Fibroblast of lung (primary cell): ENCODE measurements around the gene SCD. TPM values are rescaled to one million over a fixed set of nuclear protein-coding genes. Genes with fewer than 3 reads are reported as not detected.

Experiments used
- DNase-seq, 2 donors: peaks; one replicate each; pipeline versions ENCODE4 v3.0.0 to v3.0.0-alpha.2; 2010; ENCODE audit warnings: low read depth in 2 of 2
- H2AFZ ChIP-seq: 2 replicates; pipeline ENCODE4 v1.5.1; 2012; ENCODE audit warnings: low read length, control low read depth, inconsistent platforms
- H3K27ac ChIP-seq: 2 replicates; pipeline ENCODE4 v1.5.1; 2011; ENCODE audit warnings: low read length, control low read depth; ENCODE audit not compliant: insufficient read depth
- H3K27me3 ChIP-seq: 2 replicates; pipeline ENCODE4 v1.5.1; 2011; ENCODE audit warnings: mild to moderate bottlenecking, low read length; ENCODE audit not compliant: control insufficient read depth, insufficient read depth
- H3K36me3 ChIP-seq: 2 replicates; pipeline ENCODE4 v1.5.1; 2011; ENCODE audit warnings: low read length; ENCODE audit not compliant: control insufficient read depth, insufficient read depth
- H3K4me1 ChIP-seq: 2 replicates; pipeline ENCODE4 v1.5.1; 2011; ENCODE audit warnings: low read length; ENCODE audit not compliant: control insufficient read depth, insufficient read depth; ENCODE audit errors: extremely low read depth
- H3K4me2 ChIP-seq: 2 replicates; pipeline ENCODE4 v1.5.1; 2011; ENCODE audit warnings: low read length, control low read depth; ENCODE audit not compliant: insufficient read depth; ENCODE audit errors: extremely low read depth
- H3K4me3 ChIP-seq, 4 experiments: fragments of 200-600 bp in 1 of 4; sonication (generic) in 1 of 4; replicated peaks in 1 of 4; 2 replicates each; pipeline ENCODE4 v1.5.1; 2011 to 2016; ENCODE audit warnings: low read length in 4 of 4, low read depth in 3 of 4, mild to moderate bottlenecking in 3 of 4, control low read depth in 2 of 4, inconsistent platforms in 1 of 4, mixed read lengths in 1 of 4; ENCODE audit not compliant: insufficient read depth in 1 of 4; ENCODE audit errors: control extremely low read depth in 1 of 4
- H3K79me2 ChIP-seq: 2 replicates; pipeline ENCODE4 v1.5.1; 2012; ENCODE audit warnings: mild to moderate bottlenecking, low read length, inconsistent platforms; ENCODE audit not compliant: control insufficient read depth, insufficient read depth
- H3K9ac ChIP-seq: 2 replicates; pipeline ENCODE4 v1.5.1; 2011; ENCODE audit warnings: mild to moderate bottlenecking, low read length, control low read depth; ENCODE audit not compliant: insufficient read depth
- H3K9me3 ChIP-seq: 2 replicates; pipeline ENCODE4 v1.5.1; 2012; ENCODE audit warnings: low read depth, low read length; ENCODE audit not compliant: control insufficient read depth, insufficient read depth
- H4K20me1 ChIP-seq: 2 replicates; pipeline ENCODE4 v1.5.1; 2011; ENCODE audit warnings: low read length; ENCODE audit not compliant: control insufficient read depth, insufficient read depth; ENCODE audit errors: extremely low read depth
- EZH2 ChIP-seq: IDR thresholded peaks from 2 replicates; pipeline ENCODE4 v1.5.1; 2012; ENCODE audit warnings: low read length, control low read depth, mild to moderate bottlenecking; ENCODE audit errors: missing control alignments
- polyA plus RNA-seq, 2 donors: library from polyadenylated mRNA; depleted of rRNA in 1 of 2; stranded (reverse) in 1 of 2; unstranded in 1 of 2; fragments of >200 nt; gene quantifications; 2 replicates each; pipeline ENCODE4 v1.2.1, GENCODE V29; 2011 to 2012; ENCODE audit warnings: missing spikeins in 1 of 2
- total RNA-seq: library from RNA; depleted of rRNA; stranded (reverse); fragments of >200 nt; gene quantifications from 2 replicates; pipeline ENCODE4 v1.2.1, GENCODE V29; 2014
- TF ChIP-seq, protein P1 (sequence below), 2 donors: IDR thresholded peaks in 1 of 2; conservative IDR thresholded peaks in 1 of 2; 1 replicate in 1 of 2; 2 replicates in 1 of 2; pipeline ENCODE4 v1.5.1; 2011 to 2012; ENCODE audit warnings: low read length in 2 of 2, control low read depth in 1 of 2, inconsistent platforms in 1 of 2, low read depth in 1 of 2, mild to moderate bottlenecking in 1 of 2

SCD gene
- total and polyA plus RNA-seq, 2 donors (not counting 1 experiment from before 2014, with no cell fraction given): 537 to 754 TPM

DNA sequence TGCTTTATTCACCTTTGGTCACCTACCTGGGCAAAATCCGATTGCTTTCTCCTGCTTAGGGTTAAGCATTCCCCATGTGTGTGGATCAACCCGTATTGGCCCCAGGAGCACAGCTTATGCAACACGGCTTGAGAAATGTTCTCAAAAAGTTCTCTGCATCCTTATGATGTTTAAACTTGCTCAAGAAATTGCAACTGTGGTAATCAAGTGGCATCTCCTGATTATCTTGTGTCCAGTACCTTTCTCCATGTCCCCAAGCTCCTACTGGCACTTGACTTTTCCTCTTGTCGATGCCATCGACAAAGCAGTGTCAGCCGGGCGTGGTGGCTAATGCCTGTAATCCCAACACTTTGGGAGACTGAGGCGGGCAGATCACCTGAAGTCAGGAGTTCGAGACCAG lies 12.3 kb upstream of the SCD start:
- DNase-seq: no peak
- H3K27ac ChIP-seq: no peak overlapping the region
- H3K27me3 ChIP-seq: peaks cover 22% of the 10 kb centered on the region
- no peaks in the 10 kb centered on the region for H3K36me3 ChIP-seq
- no peak overlapping the region for H2AFZ ChIP-seq
- no peaks in the 10 kb centered on the region for H3K9me3 ChIP-seq
- no peak overlapping the region for H3K4me3 ChIP-seq
- H3K4me2 ChIP-seq: no peak overlapping the region
- H4K20me1 ChIP-seq: no peaks in the 10 kb centered on the region
- H3K79me2 ChIP-seq: no peaks in the 10 kb centered on the region
- no peak overlapping the region for H3K9ac ChIP-seq
- TF ChIP-seq, protein P1, sequence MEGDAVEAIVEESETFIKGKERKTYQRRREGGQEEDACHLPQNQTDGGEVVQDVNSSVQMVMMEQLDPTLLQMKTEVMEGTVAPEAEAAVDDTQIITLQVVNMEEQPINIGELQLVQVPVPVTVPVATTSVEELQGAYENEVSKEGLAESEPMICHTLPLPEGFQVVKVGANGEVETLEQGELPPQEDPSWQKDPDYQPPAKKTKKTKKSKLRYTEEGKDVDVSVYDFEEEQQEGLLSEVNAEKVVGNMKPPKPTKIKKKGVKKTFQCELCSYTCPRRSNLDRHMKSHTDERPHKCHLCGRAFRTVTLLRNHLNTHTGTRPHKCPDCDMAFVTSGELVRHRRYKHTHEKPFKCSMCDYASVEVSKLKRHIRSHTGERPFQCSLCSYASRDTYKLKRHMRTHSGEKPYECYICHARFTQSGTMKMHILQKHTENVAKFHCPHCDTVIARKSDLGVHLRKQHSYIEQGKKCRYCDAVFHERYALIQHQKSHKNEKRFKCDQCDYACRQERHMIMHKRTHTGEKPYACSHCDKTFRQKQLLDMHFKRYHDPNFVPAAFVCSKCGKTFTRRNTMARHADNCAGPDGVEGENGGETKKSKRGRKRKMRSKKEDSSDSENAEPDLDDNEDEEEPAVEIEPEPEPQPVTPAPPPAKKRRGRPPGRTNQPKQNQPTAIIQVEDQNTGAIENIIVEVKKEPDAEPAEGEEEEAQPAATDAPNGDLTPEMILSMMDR (conservative IDR thresholded peaks at IDR 0.05 in 1 of 2, IDR thresholded peaks at IDR 0.05 in 1 of 2; ENCODE audit: low read depth in 1 of 2, low read length in 2 of 2): no peak
- TF ChIP-seq EZH2: no peak
- no peaks in the 10 kb centered on the region for H3K4me1 ChIP-seq

- Histone ChIP-seq H3K4me3 (no peak overlapping the region), H3K9ac (no peak overlapping the region), H4K20me1 (no peaks in the 10 kb centered on the region), H3K9me3 (no peaks in the 10 kb centered on the region), H2AFZ (no peak overlapping the region), H3K27ac (no peak overlapping the region), H3K79me2 (no peaks in the 10 kb centered on the region), H3K36me3 (no peaks in the 10 kb centered on the region), H3K27me3 (peaks cover 7% of the 10 kb centered on the region), H3K4me1 (no peaks in the 10 kb centered on the region), H3K4me2 (no peak overlapping the region)
- TF ChIP-seq EZH2: no peak
- TF ChIP-seq, protein P1 (conservative IDR thresholded peaks at IDR 0.05 in 1 of 2, IDR thresholded peaks at IDR 0.05 in 1 of 2; ENCODE audit: low read depth in 1 of 2, low read length in 2 of 2): peak; percentile 95 to 97
- peak; percentile 20 to 58 for DNase-seq
Observed at GRCh38 chr10:100338434-100339036, 8.5 kb upstream of the SCD start.

DNA sequence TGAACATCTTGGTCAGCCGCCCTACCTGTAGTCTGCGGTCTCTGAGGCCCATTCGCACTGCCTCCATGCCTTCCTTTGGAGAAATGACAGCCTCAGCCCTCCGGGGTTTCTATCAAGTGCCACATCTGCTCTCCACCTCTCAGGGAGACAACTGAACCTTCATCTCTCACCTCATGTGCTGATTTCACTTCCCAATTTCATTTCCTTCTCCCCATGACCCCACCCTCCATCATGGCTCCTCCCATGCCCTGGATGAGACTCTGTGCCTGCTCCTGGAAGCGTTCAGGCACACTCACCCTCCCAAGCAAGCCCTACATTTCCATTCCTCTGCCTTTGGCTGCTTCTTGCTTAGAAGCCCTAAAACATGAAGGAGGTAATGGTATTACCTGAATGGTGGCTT lies 7.8 kb upstream of the SCD start:
- Histone ChIP-seq H3K4me3 (no peak overlapping the region), H3K27me3 (peaks cover 3% of the 10 kb centered on the region), H3K27ac (no peak overlapping the region), H3K9ac (no peak overlapping the region), H3K79me2 (no peaks in the 10 kb centered on the region), H4K20me1 (no peaks in the 10 kb centered on the region), H3K4me1 (no peaks in the 10 kb centered on the region), H3K36me3 (no peaks in the 10 kb centered on the region), H3K9me3 (no peaks in the 10 kb centered on the region), H3K4me2 (no peak overlapping the region), H2AFZ (no peak overlapping the region)
- TF ChIP-seq, protein P1 (conservative IDR thresholded peaks at IDR 0.05 in 1 of 2, IDR thresholded peaks at IDR 0.05 in 1 of 2; ENCODE audit: low read depth in 1 of 2, low read length in 2 of 2): no peak
- no peak for TF ChIP-seq EZH2
- no peak for DNase-seq
